Measurements from ENCODE around the gene FAM186B.
A peak's percentile ranks its signal among the peaks of the same experiment; 100 is the strongest.

The FAM186B gene

DNA sequence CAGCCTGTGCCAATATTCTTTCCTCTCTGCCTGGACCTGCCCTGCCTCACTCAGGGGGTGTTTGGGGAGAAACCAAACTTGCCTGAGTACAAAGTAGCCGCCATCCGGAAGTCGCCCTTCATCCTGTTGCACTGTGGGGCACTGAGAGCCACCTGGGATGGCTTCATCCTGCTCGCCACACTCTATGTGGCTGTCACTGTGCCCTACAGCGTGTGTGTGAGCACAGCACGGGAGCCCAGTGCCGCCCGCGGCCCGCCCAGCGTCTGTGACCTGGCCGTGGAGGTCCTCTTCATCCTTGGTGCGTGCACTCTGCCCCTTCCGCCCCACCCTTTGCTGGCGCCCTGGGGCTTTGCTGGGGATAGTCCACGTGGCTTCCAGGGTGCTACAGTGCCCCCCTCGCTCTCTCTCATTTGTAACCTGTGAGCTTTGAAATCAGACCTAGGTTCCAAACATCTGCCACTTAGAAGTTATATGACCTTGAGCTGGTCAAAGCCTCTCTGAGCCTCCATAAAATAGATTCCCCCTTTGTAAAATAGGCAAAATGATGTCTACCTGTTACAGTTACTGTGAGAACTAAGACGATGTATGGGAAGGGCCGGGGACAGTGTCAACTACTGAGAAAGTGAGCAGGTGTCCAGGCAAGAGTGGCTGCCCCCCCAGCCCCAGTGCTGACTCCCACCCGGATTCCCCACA, 62.1 kb downstream of the FAM186B start:
- H3K27ac ChIP-seq = no peak overlapping the region
- no peak for DNase-seq (ENCODE audit: low read depth, low spot score)

DNA sequence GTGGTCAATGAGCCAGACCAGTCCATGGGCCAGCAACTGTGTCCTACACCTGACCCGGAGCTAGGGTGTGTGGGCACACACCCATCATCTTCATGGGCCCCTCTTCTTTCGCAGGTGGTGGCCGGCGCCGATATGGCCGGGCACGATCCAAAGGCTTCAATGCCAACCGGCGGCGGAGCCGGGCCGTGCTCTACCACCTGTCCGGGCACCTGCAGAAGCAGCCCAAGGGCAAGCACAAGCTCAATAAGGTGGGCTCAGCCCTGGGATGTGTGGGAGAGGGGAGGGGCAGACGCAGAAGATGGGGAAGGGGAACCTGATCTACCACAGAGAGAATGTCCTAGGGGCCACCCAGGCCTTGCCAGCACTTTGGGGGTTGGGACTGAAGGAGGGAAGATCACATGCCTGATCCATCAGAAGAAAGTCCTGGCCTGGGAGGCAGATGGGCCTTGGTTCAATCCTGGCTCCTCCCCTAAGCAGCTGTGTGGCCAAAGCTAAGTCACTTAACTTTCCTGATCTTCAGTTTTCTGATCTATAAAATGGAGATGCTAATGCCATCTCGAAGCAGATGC, 62.8 kb downstream of the FAM186B start:
- DNase-seq (ENCODE audit: low read depth, low spot score) = no peak
- H3K27ac ChIP-seq = no peak overlapping the region

DNA sequence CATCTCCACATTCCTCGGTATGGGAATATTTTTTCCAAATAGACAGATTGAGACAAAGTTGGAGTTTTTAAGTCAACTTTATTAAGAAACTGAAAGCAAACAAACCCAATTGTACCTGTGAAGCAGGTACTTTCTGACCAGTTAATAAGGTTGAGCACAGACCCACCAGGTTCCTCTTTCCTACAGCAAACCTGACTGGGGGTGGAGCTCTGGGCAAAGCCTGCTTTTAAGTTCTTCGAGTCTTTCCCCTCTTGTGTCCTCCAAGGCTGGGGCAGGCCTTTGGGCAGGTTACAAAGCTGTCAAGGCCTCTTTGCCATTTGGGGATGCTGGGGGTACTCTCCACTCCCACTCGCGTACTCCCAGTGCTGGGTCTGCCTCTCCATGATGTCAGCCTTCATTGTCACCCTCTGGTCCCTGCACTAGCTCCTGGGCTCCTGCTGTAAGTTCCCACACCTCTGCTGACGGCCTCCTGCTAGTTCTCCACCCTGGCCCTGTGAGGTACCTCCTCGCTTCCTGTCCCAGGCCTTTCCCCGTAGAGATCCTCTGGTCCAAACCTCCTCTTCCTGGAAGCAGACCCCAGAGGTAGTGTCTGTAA, 63.4 kb downstream of the FAM186B start:
- no peak overlapping the region for H3K27ac ChIP-seq
- DNase-seq (ENCODE audit: low read depth, low spot score) = no peak

DNA sequence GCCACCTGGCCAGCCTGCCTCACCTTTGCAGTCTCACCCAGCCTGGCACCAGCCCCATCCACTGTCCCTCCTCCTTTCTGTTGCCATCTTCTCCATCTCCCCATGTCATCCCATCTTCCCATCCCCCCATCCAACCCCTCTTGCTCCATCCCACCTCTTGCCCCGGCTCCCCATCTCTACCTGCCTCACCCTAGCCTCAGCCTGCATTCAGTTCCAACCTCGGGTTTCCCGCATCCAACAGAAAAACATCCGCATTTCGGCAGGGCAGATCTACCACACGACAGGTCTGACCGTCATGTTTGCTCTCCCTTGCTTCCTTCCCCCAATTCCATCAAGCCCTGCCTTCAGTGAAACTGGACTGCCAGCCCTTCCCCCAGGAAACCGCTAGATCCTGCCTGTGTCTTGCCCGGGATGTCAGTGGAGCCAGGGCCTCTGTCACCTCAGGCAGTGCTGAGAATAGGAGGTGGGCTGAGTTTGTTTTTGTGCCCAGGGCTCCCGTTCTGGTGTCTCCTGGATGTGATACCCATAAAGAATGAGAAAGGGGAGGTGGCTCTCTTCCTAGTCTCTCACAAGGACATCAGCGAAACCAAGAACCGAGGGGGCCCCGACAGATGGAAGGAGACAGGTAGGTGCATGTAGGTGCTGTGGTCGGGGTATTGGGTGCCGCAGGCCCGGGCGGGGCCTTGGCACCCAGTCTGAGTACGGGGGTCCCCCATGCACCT, 64.1 kb downstream of the FAM186B start:
- no peak overlapping the region for H3K27ac ChIP-seq

DNA sequence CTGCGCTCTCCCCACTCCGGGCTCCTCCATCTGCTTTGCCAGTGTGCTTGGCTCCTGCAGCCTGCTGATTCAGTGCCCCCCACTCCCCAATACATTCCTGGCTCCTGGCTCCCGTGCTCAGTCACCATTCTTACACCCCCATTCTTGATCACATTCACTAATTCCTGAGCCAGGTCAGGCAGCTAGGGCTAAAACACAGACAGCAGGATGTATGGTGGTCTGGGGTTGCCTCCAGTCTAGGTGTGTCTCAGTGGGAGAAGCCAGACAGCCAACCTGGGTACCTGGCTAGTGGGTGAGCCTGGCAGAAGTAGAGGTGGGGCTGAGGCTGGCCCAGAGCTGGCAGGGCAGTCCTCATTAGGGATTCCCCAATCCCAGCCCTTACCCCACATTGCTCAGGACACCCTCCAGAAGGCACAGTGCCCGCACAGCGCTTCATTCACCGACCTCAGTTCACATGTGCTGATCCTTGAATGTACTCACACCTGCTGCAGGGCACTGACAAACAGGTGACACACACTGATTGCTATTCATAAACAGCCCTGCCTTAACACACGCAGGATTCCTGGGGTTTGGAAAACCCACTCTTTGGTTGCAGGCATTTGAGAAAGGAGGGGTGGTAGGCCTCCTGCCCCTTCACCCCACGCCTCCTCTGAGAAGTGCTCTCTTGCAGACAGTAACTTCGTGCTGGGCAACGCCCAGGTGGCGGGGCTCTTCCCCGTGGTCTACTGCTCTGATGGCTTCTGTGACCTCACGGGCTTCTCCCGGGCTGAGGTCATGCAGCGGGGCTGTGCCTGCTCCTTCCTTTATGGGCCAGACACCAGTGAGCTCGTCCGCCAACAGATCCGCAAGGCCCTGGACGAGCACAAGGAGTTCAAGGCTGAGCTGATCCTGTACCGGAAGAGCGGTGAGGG, 65.0 kb downstream of the FAM186B start:
- H3K27ac ChIP-seq = no peak overlapping the region
- peak; percentile 16 for DNase-seq (ENCODE audit: low read depth, low spot score)

More for the DNA sequence above, 64.1 kb downstream of the FAM186B start:
- no peak for DNase-seq (ENCODE audit: low read depth, low spot score)

DNA sequence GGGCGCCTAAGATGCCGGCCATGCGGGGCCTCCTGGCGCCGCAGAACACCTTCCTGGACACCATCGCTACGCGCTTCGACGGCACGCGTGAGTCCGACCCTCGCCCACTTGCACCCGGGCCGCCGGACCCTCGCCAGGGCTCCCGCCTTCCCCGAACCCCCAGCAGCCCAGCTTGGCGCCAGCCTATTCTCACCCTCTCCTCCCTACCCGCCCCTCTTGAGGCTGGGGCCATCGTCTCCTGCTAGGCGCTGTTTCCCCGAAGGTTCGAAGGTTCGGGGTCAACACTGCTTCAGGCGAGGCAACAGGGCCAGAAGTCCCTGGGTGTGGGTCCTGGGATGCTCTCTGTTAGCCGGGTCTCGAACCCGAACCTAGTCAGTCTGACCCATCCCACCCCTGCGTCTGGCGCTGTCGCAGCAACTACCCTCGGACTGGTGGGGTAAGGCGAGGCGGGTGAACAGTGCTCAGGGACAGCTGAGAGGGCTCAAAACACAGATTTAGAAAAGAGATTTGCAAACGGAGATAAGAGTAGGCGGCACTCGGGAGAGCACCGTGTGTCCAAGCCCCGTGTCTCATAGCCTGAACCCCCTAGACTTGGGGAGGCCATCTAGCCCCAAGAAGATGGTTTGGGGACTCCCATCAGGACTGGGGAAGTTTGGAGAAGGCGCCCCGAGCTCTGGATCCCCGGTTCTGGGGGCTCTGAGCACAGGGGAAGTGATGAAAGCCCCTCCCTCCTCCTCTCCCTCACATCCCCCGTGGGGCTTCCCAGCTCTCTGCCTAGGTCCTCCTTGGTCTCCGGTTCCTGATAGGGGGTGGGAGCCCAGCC, 65.8 kb downstream of the FAM186B start:
- no peak overlapping the region for H3K27ac ChIP-seq
- no peak for DNase-seq (ENCODE audit: low read depth, low spot score)

DNA sequence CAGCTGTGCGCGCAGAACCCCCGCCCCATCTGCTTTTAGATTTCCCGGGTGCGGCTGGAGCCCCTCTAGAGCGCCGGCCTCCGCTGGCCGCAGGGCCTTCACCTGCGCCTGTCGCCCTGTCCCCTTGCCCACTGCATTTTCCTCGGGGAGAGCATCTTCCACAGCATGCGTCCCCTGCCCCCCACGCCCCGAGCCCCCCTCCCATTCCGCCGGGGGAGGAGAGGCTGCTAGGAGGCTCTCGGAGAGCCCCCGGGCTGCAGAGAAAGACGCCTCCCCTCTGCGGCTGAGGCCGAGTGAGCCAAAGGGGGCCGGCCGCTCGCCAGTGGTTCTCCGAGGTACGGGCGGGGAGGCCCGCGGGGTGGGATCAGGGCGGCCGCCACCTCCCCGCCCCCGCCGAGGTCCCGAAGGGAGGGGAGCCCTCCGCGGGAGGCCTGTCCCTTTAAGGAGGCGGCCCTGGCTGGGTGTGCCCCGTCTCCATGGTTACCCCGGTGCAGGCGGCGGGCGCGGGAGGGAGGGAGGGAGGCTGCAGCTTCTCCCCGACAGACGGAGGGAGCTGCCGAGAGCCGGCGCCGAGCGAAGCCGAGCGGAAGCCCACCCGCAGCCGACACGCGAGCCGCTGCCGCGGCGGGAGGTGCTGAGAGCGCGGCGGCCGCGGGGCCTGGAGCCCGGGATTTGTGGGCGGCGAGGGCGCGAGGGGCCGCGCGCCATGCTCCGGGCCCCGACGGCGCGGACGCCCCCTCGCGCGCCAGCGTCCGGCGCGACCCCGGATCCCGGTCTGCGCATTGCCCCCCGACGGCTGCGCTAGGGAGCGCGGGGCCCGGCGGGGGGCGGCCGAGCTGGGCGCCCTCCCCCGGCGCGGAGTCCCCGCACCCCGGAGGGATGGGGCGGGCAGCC, 66.7 kb downstream of the FAM186B start, which contains the start of gene KCNH3:
Gene KCNH3 (plus strand): TSS at position 521 of the 894 bp plus-strand sequence. CDS start 387 bp downstream, outside the sequence.
- no peak for DNase-seq (ENCODE audit: low read depth, low spot score)
- H3K27ac ChIP-seq = no peak within 1 kb of the TSS

DNA sequence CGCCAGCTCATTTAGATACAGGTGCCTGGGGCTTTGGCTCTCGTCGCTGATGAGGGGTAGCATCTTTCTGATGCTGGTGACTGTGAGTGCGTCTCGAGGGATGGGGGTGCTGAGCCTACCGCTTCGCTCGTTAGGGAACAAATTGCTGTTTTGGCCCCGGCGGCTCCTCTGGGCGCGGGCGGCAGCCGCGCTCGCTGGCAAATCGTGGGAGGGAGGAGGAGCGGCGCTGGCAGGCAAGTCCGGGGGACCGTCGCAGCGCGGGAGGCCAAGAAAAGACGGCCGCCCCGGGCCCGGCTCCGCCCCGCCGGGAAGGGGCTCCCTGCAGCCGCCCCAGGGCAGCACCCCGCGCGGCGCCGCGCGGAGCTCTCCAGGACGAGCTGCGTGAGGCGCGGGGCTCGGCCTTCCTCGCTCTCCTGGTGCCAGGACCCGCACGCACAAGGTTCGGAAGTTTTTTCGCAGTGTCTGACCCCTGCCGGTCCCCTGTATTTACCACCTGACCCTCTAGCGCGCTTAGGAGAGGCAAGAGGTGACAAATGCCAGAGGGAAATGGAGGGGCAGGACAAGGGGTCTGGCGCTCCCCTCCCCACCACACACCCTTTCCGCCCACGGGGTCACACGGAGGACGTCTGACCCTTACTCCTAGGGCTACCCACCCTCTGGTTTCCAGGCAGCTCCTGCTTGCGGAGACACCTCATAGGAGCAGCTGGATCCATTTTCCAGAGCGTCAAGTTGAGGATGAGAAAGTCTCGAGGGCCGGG, 67.5 kb downstream of the FAM186B start:
- DNase-seq (ENCODE audit: low read depth, low spot score) = no peak
- H3K27ac ChIP-seq = no peak overlapping the region
